ENCODE measurements around the gene CTTN.

CTTN gene

DNA sequence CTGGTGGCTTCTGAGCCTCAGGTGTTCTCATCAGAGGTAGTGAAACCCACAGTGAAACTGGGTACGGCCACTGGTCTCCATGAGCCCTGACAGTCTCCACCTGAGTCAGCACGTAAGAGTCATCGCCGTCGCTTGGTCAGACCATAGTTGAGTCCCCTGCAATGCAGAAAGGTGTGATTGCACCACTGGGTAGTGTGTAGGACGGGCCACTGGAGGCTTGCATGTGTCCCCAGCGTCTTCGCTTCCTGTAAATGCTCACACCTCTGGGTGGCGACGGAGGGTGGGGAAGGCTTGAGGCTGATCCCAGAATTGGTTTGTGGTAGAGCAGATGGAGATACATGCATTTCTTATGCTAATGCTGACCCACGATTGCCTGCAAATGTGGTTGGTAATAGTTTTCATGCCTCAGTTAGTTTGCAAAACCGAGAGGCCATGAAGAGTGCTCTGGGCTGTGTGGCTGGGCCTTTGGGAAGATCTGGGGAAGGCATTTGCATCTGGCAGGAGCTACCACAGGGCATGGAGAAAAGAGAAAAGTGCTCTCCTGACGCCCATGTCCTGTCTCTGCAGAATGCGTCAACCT is 26.5 kb downstream of the CTTN start:
- H3K4me3 ChIP-seq (ENCODE audit: low read depth, low read length), result no peak overlapping the region

DNA sequence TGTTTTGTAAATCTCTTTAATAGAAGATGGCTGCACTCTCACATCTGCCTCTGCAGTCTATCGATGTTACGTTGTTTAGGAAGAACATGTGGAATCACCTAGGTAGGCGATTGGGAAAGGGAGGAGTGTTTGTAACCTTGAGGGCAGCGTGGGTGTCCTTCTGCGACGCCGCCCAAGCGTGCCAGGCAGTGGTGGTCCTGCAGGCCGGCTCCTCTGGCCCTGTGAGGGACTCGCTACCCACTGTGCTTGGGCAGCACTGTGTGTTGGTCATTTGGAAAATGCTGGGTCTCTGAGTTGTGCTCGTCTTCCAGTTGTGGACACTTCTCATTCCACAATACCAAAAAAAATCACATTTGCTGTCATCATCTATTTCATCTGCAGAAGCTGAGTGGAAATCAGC is 29.1 kb downstream of the CTTN start:
- no peak overlapping the region for H3K4me3 ChIP-seq (ENCODE audit: low read depth, low read length)

DNA sequence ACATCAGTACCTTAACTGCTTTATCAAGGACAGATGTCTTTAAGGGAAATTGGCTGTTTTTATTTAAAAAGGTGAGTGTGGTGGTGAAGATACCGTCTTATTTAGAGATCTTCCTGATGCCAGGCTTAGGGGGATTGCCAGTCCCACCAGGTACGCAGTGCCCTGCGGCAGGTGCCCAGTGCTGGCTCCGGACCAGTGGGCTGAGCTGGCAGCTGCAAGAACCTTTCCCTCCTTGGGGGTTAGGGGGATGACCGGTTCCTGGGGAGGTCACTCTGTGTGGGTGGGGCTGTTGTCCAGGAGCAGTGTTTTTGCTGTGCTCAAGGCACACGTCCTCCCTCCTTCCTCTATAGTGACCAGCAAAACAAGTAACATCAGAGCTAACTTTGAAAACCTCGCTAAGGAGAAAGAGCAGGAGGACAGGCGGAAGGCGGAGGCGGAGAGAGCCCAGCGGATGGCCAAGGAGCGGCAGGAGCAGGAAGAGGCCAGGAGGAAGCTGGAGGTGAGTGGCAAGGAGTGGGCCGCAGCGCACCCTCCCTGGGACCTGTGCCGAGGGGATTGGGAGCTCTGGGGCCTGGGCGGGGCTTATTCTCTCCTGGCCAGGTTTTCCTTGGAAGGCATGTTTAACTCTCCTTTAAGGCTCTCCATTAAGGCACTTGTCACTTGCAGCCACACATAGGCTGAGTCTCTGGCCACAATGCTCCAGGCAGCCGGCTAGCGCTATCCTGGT is 30.5 kb downstream of the CTTN start:
- H3K4me3 ChIP-seq (ENCODE audit: low read depth, low read length), result no peak overlapping the region

DNA sequence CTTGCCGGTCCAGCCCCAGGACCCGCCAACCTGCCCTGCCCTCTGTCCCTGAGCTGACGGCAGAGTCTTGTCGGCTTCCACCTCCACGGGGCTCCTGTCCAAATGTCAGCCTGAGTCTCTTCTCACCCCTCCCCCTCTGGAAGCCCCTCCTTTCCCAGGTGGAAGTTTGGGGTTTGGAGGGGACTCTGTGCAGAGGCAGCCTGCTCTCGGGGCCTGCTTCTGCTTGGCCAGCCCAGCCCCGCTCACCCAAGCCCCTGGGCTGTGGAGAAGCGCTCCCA is 31.0 kb downstream of the CTTN start:
- no peak overlapping the region for H3K4me3 ChIP-seq (ENCODE audit: low read depth, low read length)

DNA sequence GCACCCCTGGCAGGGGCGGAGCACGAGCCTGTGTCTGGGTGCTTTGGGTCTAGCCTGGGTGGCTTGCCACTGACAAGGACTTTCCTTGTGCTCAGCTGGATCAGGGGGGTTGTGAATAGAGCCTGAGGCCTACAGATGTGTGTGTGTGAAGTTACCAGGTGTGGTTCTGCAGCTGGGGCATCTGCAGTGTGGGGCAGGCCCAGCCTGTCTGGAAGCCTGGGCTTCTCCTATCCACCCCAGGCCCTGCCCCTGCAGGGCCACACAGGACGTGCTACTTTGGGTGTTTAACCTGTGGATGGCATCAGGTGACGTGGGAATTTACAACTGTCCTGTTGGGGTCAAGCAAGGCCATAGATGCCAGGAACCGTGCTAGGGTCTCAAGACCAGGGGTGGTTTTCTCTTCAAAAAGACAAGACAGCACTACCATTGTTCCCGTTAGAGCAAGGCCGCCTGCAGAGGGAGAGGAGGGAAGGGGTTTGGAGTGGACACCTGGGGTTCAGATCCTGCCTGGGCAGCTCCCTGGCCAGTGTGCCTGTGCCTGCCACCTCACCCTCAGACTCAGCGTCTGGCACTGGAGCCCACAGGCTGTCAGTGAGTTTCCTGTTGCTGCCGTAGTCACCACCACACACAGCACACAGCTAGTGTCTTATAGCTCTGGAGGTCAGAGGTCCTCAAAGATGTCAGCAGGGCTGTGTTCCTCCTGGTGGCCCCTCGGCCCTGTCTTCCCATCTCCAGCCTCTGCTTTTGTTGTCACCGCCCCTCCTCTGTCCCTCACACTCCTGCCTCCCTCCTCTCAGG is 31.6 kb downstream of the CTTN start:
- H3K4me3 ChIP-seq (ENCODE audit: low read depth, low read length), result no peak overlapping the region

DNA sequence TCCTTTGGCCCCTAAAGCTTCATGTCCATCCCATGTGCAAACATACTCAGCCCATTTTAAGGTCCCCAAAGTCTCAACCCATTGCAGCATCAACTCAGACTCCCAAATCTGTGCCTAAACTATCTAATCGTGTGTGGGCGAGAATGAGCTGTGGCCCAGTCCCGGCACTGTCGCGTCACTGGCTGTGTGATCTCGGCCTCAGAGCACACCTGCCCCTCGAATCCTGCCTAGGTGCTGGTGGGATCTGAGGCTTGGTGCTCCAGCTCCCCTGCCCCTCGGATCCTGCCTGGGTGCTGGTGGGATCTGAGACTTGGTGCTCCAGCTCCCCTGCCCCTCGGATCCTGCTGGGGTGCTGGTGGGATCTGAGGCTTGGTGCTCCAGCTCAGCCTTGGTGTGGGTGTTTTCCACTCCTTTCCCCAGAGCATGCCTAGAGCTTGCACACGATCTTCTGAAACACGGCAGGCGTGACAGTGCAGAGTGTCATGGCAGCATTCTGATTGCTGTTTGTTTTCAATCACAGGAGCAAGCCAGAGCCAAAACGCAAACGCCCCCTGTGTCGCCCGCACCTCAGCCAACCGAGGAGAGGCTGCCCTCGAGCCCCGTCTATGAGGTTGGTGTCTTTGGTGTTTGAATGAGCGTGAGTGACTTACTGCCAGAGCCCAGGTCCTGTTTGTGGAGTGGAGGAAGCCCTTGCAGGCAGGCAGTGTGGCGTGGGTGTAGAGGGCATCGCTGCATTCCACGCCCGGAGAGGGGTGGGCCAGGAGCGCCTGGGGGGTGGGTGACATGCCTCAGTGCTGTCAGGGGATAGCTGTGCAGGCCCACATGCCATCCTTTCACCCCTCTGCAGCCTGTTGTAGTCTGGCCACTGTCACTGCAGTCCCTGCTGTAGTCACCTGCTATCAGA is 32.6 kb downstream of the CTTN start:
- H3K4me3 ChIP-seq (ENCODE audit: low read depth, low read length), result no peak overlapping the region

DNA sequence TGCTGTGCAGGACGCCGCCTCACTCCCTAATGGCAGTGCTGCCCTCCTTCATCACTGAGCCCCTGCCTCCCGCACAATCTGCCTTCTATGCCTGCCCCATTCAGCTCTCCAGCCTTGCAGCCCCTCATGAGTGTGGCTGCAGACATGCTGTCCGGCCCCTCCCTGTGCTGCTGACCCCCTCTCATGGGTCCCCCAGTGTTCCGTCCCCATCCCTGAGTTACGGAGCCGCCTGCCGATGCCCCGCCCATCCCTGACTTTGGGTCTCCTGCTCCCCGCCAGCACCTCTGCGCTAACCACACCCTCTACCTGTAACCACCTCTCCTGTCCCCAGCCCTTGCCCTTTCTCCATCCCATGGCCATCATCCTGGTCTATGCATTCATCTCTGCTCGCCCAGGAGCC is 33.3 kb downstream of the CTTN start:
- no peak overlapping the region for H3K4me3 ChIP-seq (ENCODE audit: low read depth, low read length)

DNA sequence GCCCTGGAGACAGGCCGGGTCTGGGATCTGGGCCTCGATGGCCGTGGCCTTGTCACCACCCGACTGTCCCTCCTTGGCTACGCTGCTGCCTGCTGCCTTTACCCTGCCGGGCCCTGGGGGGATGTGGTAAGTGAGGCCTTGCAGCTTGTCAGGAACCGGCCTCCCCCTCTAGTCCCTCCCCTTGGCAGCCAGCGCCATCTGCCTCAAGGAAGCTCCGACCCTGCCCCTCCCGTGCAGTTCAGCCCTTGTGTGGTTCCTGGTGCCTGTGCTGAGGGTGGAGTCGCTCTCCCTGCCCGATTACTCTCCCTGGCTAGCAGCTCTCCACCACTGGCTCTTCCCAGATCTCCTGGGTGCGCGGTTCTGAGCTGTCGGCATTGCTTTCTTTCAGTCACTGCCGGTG is 33.7 kb downstream of the CTTN start:
- H3K4me3 ChIP-seq (ENCODE audit: low read depth, low read length), result no peak overlapping the region

DNA sequence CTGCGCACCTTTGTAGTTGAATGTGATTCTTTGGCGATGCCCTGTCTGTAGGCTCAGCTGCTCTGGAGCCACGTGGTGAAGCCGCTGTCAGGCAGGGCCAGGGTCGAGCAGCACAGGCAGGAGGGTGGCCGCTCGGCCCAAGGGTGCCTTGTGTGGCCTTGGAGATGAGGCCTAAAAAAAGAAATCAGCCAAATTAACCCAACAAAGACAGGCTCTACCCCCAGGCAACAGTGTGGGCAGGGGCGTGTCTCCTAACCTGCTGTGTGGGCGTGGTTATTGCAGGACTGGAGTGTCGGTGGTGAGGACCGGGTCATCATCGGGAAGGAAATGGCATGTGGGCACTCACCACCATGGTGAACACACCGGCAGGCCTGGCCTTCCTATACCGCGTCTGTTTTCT is 34.3 kb downstream of the CTTN start:
- no peak overlapping the region for H3K4me3 ChIP-seq (ENCODE audit: low read depth, low read length)

DNA sequence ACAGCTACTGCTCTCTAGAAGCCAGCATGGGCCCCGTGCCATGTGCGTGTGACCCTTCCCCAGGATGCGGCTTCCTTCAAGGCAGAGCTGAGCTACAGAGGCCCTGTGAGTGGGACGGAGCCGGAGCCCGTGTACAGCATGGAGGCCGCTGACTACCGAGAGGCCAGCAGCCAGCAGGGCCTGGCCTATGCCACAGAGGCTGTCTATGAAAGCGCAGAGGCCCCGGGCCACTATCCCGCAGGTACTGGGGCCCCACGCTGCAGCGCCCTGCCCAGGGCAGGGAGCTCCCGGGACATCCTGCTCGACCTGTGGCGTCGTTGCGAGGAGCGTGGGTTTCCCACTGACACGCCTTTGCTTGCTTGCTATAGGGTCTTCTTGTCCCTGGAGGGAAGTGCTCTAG is 34.7 kb downstream of the CTTN start:
- no peak overlapping the region for H3K4me3 ChIP-seq (ENCODE audit: low read depth, low read length)

DNA sequence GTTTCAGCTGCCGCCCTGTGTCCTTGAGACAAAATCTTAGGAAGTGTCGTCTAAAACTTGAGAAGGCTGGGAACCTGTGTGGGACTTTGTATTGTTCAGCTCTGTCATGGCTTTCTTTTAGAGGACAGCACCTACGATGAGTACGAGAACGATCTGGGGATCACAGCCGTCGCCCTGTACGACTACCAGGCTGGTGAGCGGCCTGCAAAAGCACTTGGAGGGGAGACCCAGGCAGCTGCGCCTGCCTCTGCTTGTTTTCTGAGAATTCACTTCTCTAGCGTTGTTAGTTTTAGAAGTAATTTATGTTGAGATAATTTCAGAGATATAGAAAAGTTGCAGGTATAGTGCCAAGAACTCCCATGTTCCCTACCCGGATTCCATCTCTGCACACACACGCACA is 35.2 kb downstream of the CTTN start:
- no peak overlapping the region for H3K4me3 ChIP-seq (ENCODE audit: low read depth, low read length)

DNA sequence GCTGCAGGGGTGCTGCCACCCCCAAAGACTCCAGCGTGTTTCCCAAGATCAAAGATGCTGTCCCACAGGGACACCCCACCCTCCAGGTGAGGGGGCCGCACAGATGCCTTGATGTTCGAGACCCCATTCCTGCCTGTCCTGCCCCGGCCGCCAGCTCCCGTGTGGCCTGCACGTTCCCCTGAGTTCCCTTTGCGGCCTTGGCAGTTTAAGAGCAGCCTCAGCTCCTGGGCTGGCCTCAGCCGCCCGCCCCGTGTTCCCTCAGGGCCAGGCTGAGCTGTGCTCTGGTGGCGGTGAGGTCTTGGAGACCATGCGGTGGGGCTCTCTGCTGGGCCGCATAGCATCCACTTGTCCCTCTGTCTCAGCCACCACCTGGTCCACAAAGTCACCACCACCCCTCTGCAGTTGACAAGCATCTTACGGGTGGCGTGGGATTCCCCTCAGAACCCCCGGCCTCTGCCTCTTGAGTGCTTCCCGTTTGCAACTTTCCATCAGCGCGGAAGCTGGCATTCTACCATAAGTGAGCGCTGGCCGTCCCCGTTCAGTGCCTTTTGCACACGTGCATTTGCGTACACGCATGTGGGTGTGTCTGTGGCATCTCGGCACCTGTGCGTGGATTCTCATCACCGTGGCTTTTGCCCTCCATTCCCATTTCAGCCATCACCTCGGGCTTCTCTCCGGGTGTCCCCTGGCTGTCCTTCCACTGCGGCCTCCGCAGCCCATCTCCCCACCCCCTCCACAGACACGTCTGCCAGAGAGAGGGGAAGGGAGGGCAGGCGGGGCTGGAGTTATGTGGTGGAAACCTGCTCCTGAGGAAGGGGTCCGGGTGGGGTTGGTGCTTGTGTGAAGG is 35.9 kb downstream of the CTTN start:
- H3K4me3 ChIP-seq (ENCODE audit: low read depth, low read length), result no peak overlapping the region

DNA sequence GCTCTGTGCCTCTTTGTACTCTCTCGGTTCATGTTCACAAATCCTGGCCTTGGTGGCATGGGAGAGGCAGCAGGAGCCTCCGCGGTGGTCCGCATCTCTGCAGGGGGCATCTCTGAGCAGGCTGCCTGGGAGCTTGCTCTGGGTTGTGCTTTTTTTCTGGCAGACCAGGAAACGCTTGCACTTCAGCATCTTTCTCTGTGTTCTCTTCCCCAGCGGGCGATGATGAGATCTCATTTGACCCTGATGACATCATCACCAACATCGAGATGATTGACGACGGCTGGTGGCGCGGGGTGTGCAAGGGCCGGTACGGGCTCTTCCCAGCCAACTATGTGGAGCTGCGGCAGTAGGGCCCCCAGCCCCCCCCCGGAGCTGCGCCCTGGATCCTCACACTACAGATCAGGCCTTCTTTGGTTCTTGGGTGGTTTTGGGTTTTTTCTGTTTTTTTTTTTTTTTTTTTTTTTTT is 36.5 kb downstream of the CTTN start:
- no peak overlapping the region for H3K4me3 ChIP-seq (ENCODE audit: low read depth, low read length)

DNA sequence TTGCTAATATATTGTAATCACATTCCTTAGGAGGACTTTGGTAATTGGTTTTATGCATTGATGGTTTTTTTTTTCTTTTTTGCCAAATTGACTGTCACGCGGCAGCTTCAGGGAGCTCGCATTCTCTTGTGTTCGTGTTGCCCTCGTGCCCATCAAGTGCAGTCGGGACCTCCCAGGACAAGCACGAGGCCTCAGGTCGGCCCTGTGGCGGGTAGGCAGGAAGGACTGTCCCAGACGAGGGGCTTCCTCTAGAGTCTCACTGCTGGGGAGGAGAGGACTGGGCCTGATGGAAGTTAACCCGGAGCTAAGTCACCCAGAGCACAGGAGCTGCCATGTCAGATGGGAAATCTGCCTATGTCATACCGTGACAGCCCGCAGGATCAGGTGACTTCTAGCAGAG is 37.0 kb downstream of the CTTN start:
- H3K4me3 ChIP-seq (ENCODE audit: low read depth, low read length), result no peak overlapping the region

DNA sequence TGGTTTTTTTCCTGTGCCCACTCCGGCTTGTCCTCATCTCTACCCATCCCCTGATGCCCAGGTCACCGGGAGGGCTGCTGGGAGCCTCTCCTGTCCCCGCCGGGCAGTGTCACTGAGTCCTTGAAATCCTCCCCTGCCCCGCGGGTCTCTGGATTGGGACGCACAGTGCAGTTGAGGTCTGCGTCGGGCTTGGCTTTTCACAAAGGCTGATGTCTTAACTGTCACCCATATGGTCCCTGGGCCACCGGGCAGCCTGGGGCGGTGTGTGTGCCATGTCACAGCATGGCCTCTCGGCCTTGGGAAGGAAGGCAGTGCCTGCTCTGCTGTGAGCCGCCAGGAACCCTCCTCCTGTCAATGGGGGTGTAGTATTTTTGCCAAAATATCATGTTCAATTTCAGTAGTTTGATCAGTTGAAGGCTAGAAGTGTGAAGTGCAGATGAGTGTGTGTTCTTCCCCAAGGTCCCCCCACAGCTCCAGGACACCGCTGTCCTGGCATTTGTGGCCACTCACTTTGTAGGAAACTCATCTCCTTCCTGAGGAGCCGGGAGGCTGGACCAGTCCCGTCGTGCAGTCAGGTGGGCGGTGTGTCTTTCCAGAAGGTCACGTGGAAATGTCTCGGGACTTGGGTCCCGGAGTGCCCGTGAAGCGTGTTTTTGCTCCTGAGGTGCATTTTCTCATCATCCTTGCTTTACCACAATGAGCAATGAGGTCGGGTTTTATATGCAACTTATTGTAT is 37.6 kb downstream of the CTTN start:
- H3K4me3 ChIP-seq (ENCODE audit: low read depth, low read length), result no peak overlapping the region

DNA sequence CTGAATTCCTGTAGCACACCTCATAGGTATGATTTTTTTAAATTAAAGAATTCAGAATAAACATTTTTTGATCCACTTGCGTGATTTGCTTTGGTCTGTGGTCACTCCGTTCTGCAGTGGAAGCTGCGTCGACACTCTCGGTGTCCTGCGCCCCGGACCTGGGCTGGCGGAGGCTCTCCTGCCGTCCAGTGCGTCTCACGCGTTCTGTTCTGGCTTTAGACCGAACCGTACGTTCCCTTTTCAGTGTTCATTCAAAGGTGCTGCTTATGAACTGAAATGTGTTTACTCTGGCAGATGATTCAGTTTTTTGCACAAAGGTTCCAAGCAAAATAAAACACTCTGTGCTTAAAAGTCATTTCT is 38.2 kb downstream of the CTTN start:
- no peak overlapping the region for H3K4me3 ChIP-seq (ENCODE audit: low read depth, low read length)

DNA sequence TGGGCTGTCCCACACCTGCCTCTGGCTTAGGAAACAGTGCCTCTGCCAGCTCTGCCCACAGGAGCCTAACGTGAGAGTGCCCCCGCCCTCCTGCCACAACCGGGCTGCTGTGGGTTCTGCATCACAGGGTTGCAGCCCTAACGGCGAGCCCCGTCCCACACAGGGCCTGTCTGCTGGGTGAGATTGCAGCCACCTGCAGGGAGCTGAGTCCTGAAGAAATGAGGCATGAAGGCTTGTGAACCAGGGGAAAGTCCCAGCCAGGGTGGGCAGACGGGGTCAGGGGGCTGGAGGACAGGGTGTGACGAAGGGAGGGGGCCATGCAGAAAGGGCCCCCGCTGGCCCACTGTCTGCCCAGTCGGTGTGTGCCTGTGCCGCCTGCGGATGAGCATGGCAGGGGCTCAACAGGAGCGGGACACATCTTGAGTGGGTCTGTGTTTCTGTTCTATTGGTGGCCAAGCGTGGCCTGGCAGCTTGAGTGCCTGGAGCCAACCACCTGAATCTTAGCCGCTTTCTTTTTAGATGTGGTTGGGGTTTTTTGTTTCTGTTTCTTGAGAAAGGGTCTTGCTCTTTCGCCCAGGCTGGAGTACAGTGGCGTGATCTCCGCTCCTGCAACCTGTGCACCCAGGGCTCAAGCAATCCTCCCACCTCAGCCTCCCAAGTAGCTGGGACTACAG is 38.9 kb downstream of the CTTN start:
- H3K4me3 ChIP-seq (ENCODE audit: low read depth, low read length), result no peak overlapping the region

DNA sequence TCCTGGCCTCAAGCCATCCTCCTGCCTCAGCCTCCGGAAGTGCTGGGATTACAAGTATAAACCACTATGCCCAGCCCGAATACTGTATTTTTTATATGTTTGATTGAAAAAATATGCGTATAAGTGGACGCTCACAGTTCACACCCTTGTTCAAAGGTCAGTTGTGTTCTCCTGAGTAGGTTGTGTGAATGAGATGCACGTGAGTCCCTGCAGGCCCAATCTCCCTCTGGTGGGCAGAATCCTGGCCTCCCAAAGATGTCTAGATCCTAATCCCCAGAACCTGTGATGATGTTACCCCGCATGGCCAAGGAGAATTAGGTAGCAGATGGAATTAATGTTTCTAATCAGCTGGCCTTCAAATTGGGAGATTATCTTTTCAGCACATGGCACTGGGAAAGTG is 41.9 kb downstream of the CTTN start:
- no peak overlapping the region for H3K4me3 ChIP-seq (ENCODE audit: low read depth, low read length)

DNA sequence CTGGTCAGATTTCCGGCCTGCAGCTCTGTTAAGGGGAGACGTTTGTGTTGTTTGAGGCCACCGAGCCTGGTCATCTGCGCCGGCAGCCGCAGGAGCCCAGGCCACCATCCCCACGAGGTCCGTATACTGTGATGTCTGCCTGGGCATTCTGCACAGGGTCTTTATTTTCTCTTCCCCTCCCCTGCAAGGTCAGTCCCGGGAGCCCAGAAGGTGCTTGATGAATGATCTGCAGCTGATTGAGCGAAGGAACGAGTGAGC is 45.4 kb downstream of the CTTN start:
- H3K4me3 ChIP-seq (ENCODE audit: low read depth, low read length), result no peak overlapping the region

DNA sequence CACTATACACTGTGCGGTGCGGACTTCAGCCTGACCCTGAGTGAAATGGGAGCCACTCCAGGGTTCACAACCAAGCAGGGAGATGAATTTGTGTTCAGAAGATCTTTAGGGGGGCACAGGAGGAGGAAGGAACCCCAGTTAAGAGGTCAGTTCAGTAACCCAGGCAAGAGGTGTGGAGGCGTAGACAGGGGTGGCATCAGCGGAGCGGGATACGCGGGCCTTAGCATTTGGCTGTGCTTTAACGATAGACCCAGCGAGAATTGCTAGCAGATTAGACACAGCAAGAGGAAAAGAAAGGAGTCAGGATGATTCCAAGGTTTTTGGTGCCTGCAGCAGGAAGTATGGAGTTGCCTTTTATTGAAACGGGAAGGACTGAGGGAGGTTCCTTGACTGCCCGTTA is 46.8 kb downstream of the CTTN start:
- H3K4me3 ChIP-seq (ENCODE audit: low read depth, low read length), result no peak overlapping the region

Measured in iPS-11a (cell line).